Effector memory CD4-positive, alpha-beta T cell (primary cell): ENCODE measurements around the gene CS.

ENCODE experiments used
- DNase-seq, 3 donors: peaks; one replicate each; pipeline ENCODE4 v3.0.0-alpha.2; 2020
- H3K27ac ChIP-seq: 2 replicates; pipeline ENCODE4 v1.7.0; 2013; ENCODE audit warnings: mild to moderate bottlenecking, low read length, moderate library complexity; ENCODE audit not compliant: insufficient read depth, poor library complexity, severe bottlenecking
- H3K27me3 ChIP-seq: replicated peaks from 2 replicates; pipeline ENCODE4 v1.7.0; 2013; ENCODE audit warnings: mild to moderate bottlenecking, low read length; ENCODE audit not compliant: insufficient read depth, control insufficient read depth, poor library complexity, severe bottlenecking
- H3K36me3 ChIP-seq: 2 replicates; pipeline ENCODE4 v1.7.0; 2013; ENCODE audit warnings: mild to moderate bottlenecking, low read length, moderate library complexity; ENCODE audit not compliant: control insufficient read depth, insufficient read depth
- H3K4me1 ChIP-seq: 2 replicates; pipeline ENCODE4 v1.7.0; 2013; ENCODE audit warnings: low read length, mild to moderate bottlenecking; ENCODE audit not compliant: control insufficient read depth, insufficient read depth, poor library complexity, severe bottlenecking
- H3K4me3 ChIP-seq: 2 replicates; pipeline ENCODE4 v1.7.0; 2013; ENCODE audit warnings: low read length, low read depth, mild to moderate bottlenecking; ENCODE audit not compliant: insufficient read depth, poor library complexity, severe bottlenecking
- H3K9me3 ChIP-seq: 2 replicates; pipeline ENCODE4 v1.7.0; 2013; ENCODE audit warnings: mild to moderate bottlenecking, low read length, moderate library complexity; ENCODE audit not compliant: control insufficient read depth

CS gene

DNA sequence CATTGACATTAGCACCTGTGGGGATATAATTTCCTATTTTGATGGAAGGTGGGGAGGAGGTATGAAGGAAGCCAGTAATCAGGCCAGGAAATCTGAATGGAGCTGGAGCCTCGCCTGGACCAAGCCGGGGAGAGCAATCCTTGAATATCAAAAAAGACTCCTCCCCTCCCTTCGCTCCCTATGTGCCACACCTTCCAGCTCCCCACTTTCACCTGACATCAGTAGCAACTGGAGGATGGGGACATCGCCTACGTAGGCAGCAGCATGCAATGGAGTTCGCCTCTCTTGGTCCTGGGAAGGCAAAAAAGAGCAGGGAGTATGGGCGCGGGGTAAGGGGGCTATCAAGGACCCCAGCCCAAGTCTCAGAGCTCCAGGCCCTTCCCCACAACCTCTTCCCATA is 43.1 kb downstream of the CS start:
- Histone ChIP-seq H3K4me3 (peak overlapping the region; percentile 67), H3K27me3 (no peaks in the 10 kb centered on the region), H3K4me1 (peaks cover 19% of the 10 kb centered on the region), H3K27ac (peak overlapping the region; percentile 71), H3K36me3 (peaks cover 29% of the 10 kb centered on the region), H3K9me3 (no peaks in the 10 kb centered on the region)
- DNase-seq: no peak

DNA sequence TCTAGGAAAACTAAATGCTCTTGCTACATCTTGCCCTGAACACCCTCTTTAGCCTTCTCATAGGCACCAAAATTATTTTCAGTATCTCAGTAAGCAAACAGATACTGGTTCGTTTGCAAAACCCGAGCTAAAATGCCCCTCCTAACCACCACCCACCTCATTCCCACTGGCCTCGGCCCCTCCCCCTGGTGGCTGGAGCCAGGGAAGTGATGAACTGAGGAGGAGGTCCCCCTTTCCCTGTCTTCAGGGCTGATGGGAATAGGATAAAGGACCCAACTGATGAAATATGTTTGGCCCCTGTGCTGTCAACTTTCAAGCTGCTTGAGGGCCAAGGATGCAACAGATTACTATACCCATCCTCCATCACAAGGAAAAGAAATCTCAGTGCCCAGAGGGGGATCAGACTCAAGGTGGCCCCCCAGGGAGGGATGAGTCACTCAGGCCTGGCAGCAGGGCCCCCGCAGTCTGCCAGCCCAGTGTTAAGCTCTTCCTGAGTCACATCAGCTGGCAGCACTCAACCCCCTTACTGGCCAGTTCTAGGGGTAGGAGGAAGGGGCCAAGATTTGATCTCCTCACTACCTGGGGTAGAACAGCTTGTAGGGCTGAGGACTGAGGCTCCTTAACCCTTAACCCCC is 43.7 kb downstream of the CS start:
- Histone ChIP-seq H3K9me3 (no peaks in the 10 kb centered on the region), H3K4me1 (peaks cover 19% of the 10 kb centered on the region), H3K27ac (no peak overlapping the region), H3K36me3 (peaks cover 35% of the 10 kb centered on the region), H3K4me3 (no peak overlapping the region), H3K27me3 (no peaks in the 10 kb centered on the region)
- no peak for DNase-seq

DNA sequence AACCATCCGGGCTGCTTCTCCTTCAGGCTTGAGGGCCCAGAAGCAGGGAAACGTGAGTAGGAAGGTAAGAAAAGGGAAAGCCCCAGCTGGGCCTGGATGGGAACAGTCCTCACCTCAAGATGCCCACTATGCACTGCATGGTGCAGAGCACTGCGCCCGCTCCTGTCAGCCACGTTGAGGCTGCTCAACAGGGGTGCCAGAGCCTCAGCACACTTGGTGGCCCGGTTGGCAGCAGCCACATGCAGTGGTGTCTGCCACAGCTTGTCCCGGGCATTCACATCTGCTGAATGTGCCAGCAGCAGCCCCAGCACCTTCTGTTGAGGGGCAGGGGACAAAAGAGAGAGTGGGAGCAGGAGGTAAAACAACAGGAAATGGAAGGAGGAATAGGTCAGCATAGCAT is 44.5 kb downstream of the CS start:
- H3K4me1 ChIP-seq: peaks cover 19% of the 10 kb centered on the region
- H3K36me3 ChIP-seq: peaks cover 37% of the 10 kb centered on the region
- H3K27ac ChIP-seq: no peak overlapping the region
- H3K9me3 ChIP-seq: no peaks in the 10 kb centered on the region
- no peak for DNase-seq
- H3K27me3 ChIP-seq: no peaks in the 10 kb centered on the region
- H3K4me3 ChIP-seq: no peak overlapping the region

DNA sequence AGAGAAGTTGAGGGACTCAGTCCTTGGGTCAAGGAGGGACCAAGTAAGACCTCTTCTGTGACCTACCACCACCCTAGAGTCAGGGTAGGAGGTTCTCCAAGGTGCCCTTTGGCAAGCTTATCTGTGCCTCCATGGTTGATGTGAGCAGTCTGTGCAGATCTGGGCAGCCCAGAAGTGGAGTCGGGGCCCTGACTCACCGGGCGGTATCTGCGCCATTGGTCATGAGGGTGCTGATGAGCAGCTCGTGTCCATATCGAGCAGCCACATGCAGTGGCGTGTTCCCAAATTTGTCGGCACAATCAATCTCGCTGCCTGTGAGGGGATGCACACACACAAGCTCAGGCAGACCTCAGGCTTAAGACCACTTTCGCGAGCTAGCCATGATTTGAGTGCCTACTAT is 47.0 kb downstream of the CS start:
- Histone ChIP-seq H3K36me3 (peaks cover 50% of the 10 kb centered on the region), H3K4me1 (peaks cover 12% of the 10 kb centered on the region), H3K4me3 (no peak overlapping the region), H3K9me3 (no peaks in the 10 kb centered on the region), H3K27ac (no peak overlapping the region), H3K27me3 (no peaks in the 10 kb centered on the region)
- no peak for DNase-seq

DNA sequence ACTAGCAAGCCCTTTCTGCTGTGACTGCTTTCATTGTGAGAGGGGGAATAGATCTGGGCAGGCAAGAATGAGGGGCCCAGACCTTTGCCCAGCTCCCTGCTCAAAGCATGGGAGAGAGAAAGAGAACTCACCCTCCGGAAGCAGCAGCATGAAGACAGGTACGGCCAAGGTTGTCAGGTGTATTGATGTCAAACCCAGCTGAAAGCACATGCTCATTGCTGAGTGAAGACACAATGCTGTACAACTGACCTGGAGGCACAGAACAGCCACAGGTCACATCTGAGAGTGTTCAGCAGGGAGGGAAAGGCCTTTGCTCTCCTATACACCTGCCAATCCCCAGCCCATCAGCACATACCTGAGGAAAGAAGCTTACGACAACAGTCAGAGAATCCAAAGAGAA is 47.5 kb downstream of the CS start:
- H3K4me1 ChIP-seq: peaks cover 12% of the 10 kb centered on the region
- H3K27me3 ChIP-seq: no peaks in the 10 kb centered on the region
- no peak overlapping the region for H3K4me3 ChIP-seq
- no peak for DNase-seq
- H3K36me3 ChIP-seq: peaks cover 54% of the 10 kb centered on the region
- no peaks in the 10 kb centered on the region for H3K9me3 ChIP-seq
- no peak overlapping the region for H3K27ac ChIP-seq

DNA sequence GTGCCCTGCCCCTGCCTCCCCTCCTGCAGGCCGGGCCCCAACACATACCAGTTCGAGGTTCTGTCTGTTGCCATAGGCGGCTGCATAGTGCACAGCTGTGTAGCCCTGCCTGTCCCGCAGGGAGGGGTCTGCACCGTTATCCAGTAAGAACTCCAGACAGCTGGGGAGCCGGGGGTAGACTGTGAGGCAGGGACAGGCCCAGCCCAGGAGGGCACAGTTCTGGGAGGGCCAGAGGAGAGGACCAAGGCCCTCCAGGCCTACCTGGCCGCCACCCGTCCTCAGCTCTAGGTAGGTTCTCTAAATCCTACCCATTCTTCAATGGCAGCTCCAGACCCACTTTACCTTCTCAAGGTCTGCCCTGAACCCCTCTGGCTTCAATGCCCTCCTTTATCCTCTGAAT is 51.4 kb downstream of the CS start:
- Histone ChIP-seq H3K36me3 (peaks cover 74% of the 10 kb centered on the region), H3K4me3 (no peak overlapping the region), H3K4me1 (no peaks in the 10 kb centered on the region), H3K27ac (no peak overlapping the region), H3K9me3 (no peaks in the 10 kb centered on the region), H3K27me3 (no peaks in the 10 kb centered on the region)
- DNase-seq: no peak

DNA sequence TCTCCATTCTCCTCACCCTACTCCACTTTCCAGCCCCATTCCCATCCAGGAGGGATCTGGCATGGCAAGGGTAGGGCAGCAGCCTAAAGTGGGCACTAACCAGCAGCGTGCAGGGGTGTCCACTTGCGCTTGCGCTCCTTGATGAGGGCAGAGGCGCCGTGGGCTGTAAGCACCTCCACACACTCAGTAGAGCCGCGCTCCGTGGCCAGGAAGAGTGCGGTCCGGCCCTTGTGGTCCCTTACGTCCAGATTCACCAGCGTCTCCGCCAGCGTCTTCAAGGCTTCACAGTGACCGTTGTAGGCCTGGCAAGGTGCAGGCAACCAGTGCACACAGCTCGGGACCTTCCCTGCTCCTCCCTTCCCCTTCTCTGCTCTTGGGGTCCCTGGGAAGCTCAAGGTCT is 52.2 kb downstream of the CS start:
- Histone ChIP-seq H3K27me3 (no peaks in the 10 kb centered on the region), H3K27ac (no peak overlapping the region), H3K4me1 (no peaks in the 10 kb centered on the region), H3K9me3 (no peaks in the 10 kb centered on the region), H3K4me3 (no peak overlapping the region), H3K36me3 (peaks cover 74% of the 10 kb centered on the region)
- DNase-seq: no peak

DNA sequence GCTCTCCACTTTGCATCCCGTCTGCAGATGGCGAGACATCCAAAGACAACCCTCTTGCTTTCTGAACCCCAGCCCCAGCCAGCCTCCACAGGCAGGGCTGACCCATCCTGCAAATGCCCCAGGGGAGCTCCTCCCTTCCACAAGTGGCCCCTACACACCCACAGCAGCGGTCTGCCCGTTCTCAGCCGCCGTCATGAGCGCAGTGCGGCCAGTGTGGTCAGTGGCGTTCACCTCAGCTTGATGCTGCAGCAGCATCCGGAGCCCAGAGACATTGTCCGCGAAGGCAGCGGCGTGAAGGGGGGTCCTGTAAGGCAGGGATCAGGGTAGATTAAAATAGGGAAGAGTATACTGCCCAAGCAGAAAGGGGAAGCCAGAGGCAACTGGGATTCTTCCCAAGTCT is 55.6 kb downstream of the CS start:
- Histone ChIP-seq H3K27me3 (no peaks in the 10 kb centered on the region), H3K9me3 (no peaks in the 10 kb centered on the region), H3K4me1 (no peaks in the 10 kb centered on the region), H3K36me3 (peaks cover 91% of the 10 kb centered on the region), H3K27ac (no peak overlapping the region), H3K4me3 (no peak overlapping the region)
- DNase-seq: no peak

DNA sequence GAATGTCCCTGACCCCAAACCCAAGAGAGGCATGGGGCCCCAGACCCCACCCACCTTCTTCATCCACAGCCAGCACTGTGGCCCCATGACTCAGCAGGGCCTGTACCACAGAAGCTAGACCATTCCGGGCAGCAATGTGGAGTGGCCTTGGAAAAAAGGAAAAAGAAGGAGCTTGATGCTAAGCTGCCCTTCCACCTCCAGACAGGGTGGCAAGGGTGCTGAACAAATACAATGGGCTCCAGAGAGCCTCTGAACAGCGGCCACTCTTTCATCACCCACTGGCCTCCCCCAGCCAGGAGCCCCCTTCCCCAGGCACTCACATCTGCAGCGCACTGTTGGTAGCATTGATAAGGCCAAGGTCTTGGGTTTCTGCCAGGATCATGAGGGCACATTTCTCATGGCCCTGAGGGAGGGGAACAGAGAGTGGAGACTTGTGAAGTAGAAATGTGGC is 56.4 kb downstream of the CS start:
- no peak overlapping the region for H3K4me3 ChIP-seq
- no peaks in the 10 kb centered on the region for H3K4me1 ChIP-seq
- no peaks in the 10 kb centered on the region for H3K9me3 ChIP-seq
- H3K36me3 ChIP-seq: peaks cover 89% of the 10 kb centered on the region
- no peaks in the 10 kb centered on the region for H3K27me3 ChIP-seq
- no peak for DNase-seq
- no peak overlapping the region for H3K27ac ChIP-seq

DNA sequence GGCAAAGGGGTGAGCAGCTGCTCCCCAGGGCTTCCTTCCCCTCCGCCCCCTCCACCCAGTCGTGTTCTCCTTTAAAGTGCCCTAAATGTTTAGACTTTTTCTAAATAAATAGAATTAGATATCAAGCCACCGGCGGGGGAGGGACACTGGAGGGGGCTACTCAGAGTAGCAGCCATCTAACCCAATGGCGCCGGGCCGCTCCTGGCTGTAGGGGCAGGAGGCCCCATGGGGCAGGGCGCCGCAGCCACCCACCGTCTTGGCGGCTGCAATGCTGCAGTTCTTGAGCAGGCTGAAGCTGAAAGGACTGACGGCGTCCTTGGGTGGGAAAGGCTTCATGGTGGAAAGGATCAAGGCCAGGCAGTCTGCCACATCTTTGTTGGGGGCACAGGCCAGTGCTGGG is 57.1 kb downstream of the CS start:
- H3K36me3 ChIP-seq: peaks cover 81% of the 10 kb centered on the region
- H3K4me1 ChIP-seq: no peaks in the 10 kb centered on the region
- H3K27me3 ChIP-seq: no peaks in the 10 kb centered on the region
- no peak overlapping the region for H3K27ac ChIP-seq
- no peak overlapping the region for H3K4me3 ChIP-seq
- DNase-seq: no peak
- H3K9me3 ChIP-seq: no peaks in the 10 kb centered on the region
